Vagina (tissue), 2 donors: ENCODE data around the gene VPS4B. TPM values are rescaled to one million over a fixed set of nuclear protein-coding genes. Genes with fewer than 3 reads are reported as not detected.
A peak's percentile ranks its signal among the peaks of the same experiment; 100 is the strongest.

Experiments
- DNase-seq, 2 donors: peaks; one replicate each; pipeline ENCODE4 v3.0.0-alpha.2; 2017; ENCODE audit errors: extremely low spot score in 2 of 2
- H3K27ac ChIP-seq: fragments of 200-600 bp; sonication (generic); one replicate; pipeline ENCODE4 v1.5.1; 2019
- H3K27me3 ChIP-seq: fragments of 200-600 bp; sonication (generic); one replicate; pipeline ENCODE4 v1.5.1; 2019
- H3K36me3 ChIP-seq, 2 donors: fragments of 200-600 bp; sonication (generic); one replicate each; pipeline ENCODE4 v1.5.1; 2017 to 2019
- H3K4me1 ChIP-seq: fragments of 200-600 bp; sonication (generic); one replicate; pipeline ENCODE4 v1.5.1; 2019
- H3K4me3 ChIP-seq, 2 donors: fragments of 200-600 bp; sonication (generic); 1 replicate in 1 of 2; 2 replicates in 1 of 2; pipeline ENCODE4 v1.5.1; 2016 to 2019
- H3K9me3 ChIP-seq: fragments of 200-600 bp; sonication (generic); one replicate; pipeline ENCODE4 v1.5.1; 2019
- POLR2A ChIP-seq, 2 donors: fragments of 450-650 bp; IDR thresholded peaks; one replicate each; pipeline ENCODE4 v1.6.1; 2017; ENCODE audit warnings: antibody characterized with exemption in 2 of 2, mild to moderate bottlenecking in 2 of 2, moderate library complexity in 2 of 2
- POLR2AphosphoS5 ChIP-seq, 2 donors: sonication (generic); formaldehyde crosslinking; IDR thresholded peaks; one replicate each; pipeline ENCODE4 v1.9.0; 2017; ENCODE audit warnings: antibody characterized with exemption in 2 of 2, mild to moderate bottlenecking in 2 of 2, low read depth in 1 of 2; ENCODE audit not compliant: insufficient read depth in 1 of 2
- intact Hi-C: fragments of 100-400 bp; cut with DNase I; formaldehyde crosslinking; loops from one replicate; pipeline ENCODE4 v1.15.1; 2023
- total RNA-seq: library from RNA; depleted of rRNA; stranded (reverse); fragments of >200 nt; gene quantifications from one replicate; pipeline ENCODE4 v1.2.3, GENCODE V29; 2016
- TF ChIP-seq, protein P1 (sequence below), 3 experiments: fragments of 450-650 bp in 2 of 3; fragments of 200-600 bp in 1 of 3; sonication (generic) in 1 of 3; IDR thresholded peaks; one replicate each; pipeline ENCODE4 v1.5.1; 2017 to 2019; ENCODE audit warnings: antibody characterized with exemption in 3 of 3, mild to moderate bottlenecking in 2 of 3, moderate library complexity in 2 of 3

Gene VPS4B
- total RNA-seq, 1 donor from 2014 or later = 30.7 TPM

DNA sequence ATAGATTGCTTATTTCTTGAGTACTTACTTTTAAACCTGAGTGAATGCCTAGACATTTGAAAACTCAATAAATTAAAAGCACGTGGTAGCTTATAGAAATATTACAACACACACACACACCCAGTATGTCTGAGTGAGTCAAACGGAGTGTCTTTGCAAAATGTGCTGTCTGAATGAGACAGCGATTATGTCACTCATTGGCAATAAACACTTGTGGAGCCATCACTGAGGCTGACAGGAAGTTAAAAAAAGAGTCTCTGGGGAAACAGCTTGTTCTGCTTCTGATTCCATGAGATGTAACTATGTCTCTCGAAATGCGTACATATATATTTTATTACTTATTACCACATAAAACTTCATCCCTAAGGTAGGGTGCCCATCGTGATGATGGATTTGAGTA is 22.3 kb upstream of the VPS4B start:
- TF ChIP-seq POLR2AphosphoS5 (IDR thresholded peaks at IDR 0.05; ENCODE audit: insufficient read depth in 1 of 2, low read depth in 1 of 2) (peak in 1 of 2 donors; percentile 81), POLR2A (IDR thresholded peaks at IDR 0.05) (no peak)
- TF ChIP-seq, protein P1, sequence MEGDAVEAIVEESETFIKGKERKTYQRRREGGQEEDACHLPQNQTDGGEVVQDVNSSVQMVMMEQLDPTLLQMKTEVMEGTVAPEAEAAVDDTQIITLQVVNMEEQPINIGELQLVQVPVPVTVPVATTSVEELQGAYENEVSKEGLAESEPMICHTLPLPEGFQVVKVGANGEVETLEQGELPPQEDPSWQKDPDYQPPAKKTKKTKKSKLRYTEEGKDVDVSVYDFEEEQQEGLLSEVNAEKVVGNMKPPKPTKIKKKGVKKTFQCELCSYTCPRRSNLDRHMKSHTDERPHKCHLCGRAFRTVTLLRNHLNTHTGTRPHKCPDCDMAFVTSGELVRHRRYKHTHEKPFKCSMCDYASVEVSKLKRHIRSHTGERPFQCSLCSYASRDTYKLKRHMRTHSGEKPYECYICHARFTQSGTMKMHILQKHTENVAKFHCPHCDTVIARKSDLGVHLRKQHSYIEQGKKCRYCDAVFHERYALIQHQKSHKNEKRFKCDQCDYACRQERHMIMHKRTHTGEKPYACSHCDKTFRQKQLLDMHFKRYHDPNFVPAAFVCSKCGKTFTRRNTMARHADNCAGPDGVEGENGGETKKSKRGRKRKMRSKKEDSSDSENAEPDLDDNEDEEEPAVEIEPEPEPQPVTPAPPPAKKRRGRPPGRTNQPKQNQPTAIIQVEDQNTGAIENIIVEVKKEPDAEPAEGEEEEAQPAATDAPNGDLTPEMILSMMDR (IDR thresholded peaks at IDR 0.05) = no peak
- Histone ChIP-seq H3K36me3 (no peaks in the 10 kb centered on the region), H3K4me1 (peaks cover 24% of the 10 kb centered on the region), H3K27ac (peak overlapping the region; percentile 73), H3K9me3 (no peaks in the 10 kb centered on the region), H3K27me3 (no peaks in the 10 kb centered on the region), H3K4me3 (no peak overlapping the region)
- no peak for DNase-seq
- intact Hi-C loops = loop anchor here (5.0 kb wide), 1 partner anchor 427 kb away; no protein-coding TSS in a partner anchor

DNA sequence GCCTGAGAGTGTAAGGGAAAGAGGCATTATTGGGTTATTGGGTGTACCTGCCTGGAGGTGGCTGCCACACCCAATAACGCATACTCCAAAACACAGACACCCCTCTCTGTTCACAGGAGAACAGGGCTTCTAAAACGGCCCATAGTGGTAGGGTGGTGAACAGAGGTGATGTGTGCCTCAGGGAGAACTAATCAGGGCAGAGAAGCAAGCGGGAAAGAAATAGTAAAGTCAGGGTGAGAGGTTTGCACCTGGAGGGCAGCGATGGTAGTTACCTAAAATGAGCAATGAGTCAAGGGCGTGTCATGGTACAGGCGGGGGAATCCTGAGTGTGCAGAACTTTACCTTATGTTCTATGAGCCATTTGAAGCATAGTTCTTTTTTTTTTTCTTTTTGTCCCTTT is 21.6 kb upstream of the VPS4B start:
- H3K4me1 ChIP-seq = peaks cover 28% of the 10 kb centered on the region
- no peaks in the 10 kb centered on the region for H3K36me3 ChIP-seq
- TF ChIP-seq POLR2AphosphoS5 (IDR thresholded peaks at IDR 0.05; ENCODE audit: insufficient read depth in 1 of 2, low read depth in 1 of 2) = no peak
- TF ChIP-seq, protein P1 (IDR thresholded peaks at IDR 0.05) = no peak
- no peak for TF ChIP-seq POLR2A (IDR thresholded peaks at IDR 0.05)
- H3K4me3 ChIP-seq = no peak overlapping the region
- H3K27ac ChIP-seq = peak overlapping the region; percentile 70
- no peaks in the 10 kb centered on the region for H3K9me3 ChIP-seq
- H3K27me3 ChIP-seq = no peaks in the 10 kb centered on the region
- intact Hi-C loops = loop anchor here (5.0 kb wide), 1 partner anchor 427 kb away; no protein-coding TSS in a partner anchor
- no peak for DNase-seq

- intact Hi-C loops = loop anchor here (5.0 kb wide), 1 partner anchor 424 kb away; no protein-coding TSS in a partner anchor
- peaks cover 27% of the 10 kb centered on the region for H3K4me1 ChIP-seq
- DNase-seq = no peak
- no peaks in the 10 kb centered on the region for H3K9me3 ChIP-seq
- no peak overlapping the region for H3K27ac ChIP-seq
- TF ChIP-seq POLR2AphosphoS5 (IDR thresholded peaks at IDR 0.05; ENCODE audit: insufficient read depth in 1 of 2, low read depth in 1 of 2) = no peak
- TF ChIP-seq POLR2A (IDR thresholded peaks at IDR 0.05) = no peak
- TF ChIP-seq, protein P1 (IDR thresholded peaks at IDR 0.05) = no peak
- no peaks in the 10 kb centered on the region for H3K36me3 ChIP-seq
- H3K27me3 ChIP-seq = no peaks in the 10 kb centered on the region
- H3K4me3 ChIP-seq = no peak overlapping the region
These were observed 18.6 kb upstream of the VPS4B start for GRCh38 chr18:63440881-63441280.

- intact Hi-C loops = loop anchor here (5.0 kb wide), 1 partner anchor 423 kb away; no protein-coding TSS in a partner anchor
- Histone ChIP-seq H3K4me3 (no peak overlapping the region), H3K9me3 (no peaks in the 10 kb centered on the region), H3K27ac (no peak overlapping the region), H3K27me3 (no peaks in the 10 kb centered on the region), H3K36me3 (no peaks in the 10 kb centered on the region), H3K4me1 (peaks cover 21% of the 10 kb centered on the region)
- TF ChIP-seq, protein P1 (IDR thresholded peaks at IDR 0.05) = no peak
- no peak for TF ChIP-seq POLR2AphosphoS5 (IDR thresholded peaks at IDR 0.05; ENCODE audit: insufficient read depth in 1 of 2, low read depth in 1 of 2)
- no peak for TF ChIP-seq POLR2A (IDR thresholded peaks at IDR 0.05)
- no peak for DNase-seq
These were observed 17.9 kb upstream of the VPS4B start for GRCh38 chr18:63440219-63440618.

GRCh38 chr18:63439334-63439733 is 17.1 kb upstream of the VPS4B start:
- no peaks in the 10 kb centered on the region for H3K9me3 ChIP-seq
- H3K4me1 ChIP-seq = peaks cover 16% of the 10 kb centered on the region
- intact Hi-C loops = loop anchor here (10.0 kb wide), 1 partner anchor 315 kb away; no protein-coding TSS in a partner anchor
- no peak for TF ChIP-seq POLR2AphosphoS5 (IDR thresholded peaks at IDR 0.05; ENCODE audit: insufficient read depth in 1 of 2, low read depth in 1 of 2)
- TF ChIP-seq, protein P1 (IDR thresholded peaks at IDR 0.05) = peak; percentile 68 to 77 (median 74)
- no peak for TF ChIP-seq POLR2A (IDR thresholded peaks at IDR 0.05)
- H3K36me3 ChIP-seq = no peaks in the 10 kb centered on the region
- no peak for DNase-seq
- H3K27me3 ChIP-seq = no peaks in the 10 kb centered on the region
- H3K27ac ChIP-seq = no peak overlapping the region
- no peak overlapping the region for H3K4me3 ChIP-seq
